WTC11 (cell line): ENCODE measurements around the gene MYO18B. TPM values are rescaled to one million over a fixed set of nuclear protein-coding genes. Genes with fewer than 3 reads are reported as not detected.

Source experiments
- total RNA-seq: library from RNA; stranded (reverse); gene quantifications from 3 replicates; pipeline ENCODE4 v1.2.3, GENCODE V29; 2021

The MYO18B gene
- total RNA-seq, 1 experiment from 2014 or later: 0.96 TPM

Other genes starting within 250 kb of the MYO18B start
- gene GRK3, start 177.5 kb upstream of the MYO18B start, total RNA-seq: 25.7 to 27.1 TPM (median 25.8 TPM) in 3 replicates